ENCODE results near the gene PACS2.
A peak's percentile ranks its signal among the peaks of the same experiment; 100 is the strongest.

The PACS2 gene

GRCh38 chr14:105375635-105376057 lies 61.1 kb downstream of the PACS2 start:
- DNase-seq: peak in 1 of 2 donors; percentile 59

GRCh38 chr14:105376521-105377440 lies 62.2 kb downstream of the PACS2 start:
- no peak for DNase-seq

GRCh38 chr14:105377555-105378182 lies 63.1 kb downstream of the PACS2 start:
- DNase-seq: no peak

- DNase-seq: no peak
Observed at GRCh38 chr14:105378199-105378598, 63.7 kb downstream of the PACS2 start.

GRCh38 chr14:105378873-105379685 lies 64.5 kb downstream of the PACS2 start:
- no peak for DNase-seq

- DNase-seq: no peak
Observed at GRCh38 chr14:105379946-105380345, 65.4 kb downstream of the PACS2 start.

- no peak for DNase-seq
Observed at GRCh38 chr14:105380756-105381155, 66.2 kb downstream of the PACS2 start.

- DNase-seq: no peak
Observed at GRCh38 chr14:105381446-105382342, 67.1 kb downstream of the PACS2 start.

GRCh38 chr14:105382343-105383082 lies 68.0 kb downstream of the PACS2 start:
- no peak for DNase-seq

- DNase-seq: no peak
Observed at GRCh38 chr14:105383083-105383730, 68.7 kb downstream of the PACS2 start.

GRCh38 chr14:105384041-105384557 lies 69.6 kb downstream of the PACS2 start:
- DNase-seq: no peak

- DNase-seq: no peak
Observed at GRCh38 chr14:105384605-105385321, 70.2 kb downstream of the PACS2 start.

GRCh38 chr14:105385322-105385637 lies 70.7 kb downstream of the PACS2 start:
- no peak for DNase-seq

GRCh38 chr14:105385698-105386365 lies 71.3 kb downstream of the PACS2 start:
- no peak for DNase-seq

GRCh38 chr14:105386581-105387529 lies 72.3 kb downstream of the PACS2 start:
- DNase-seq: no peak

- no peak for DNase-seq
Observed at GRCh38 chr14:105387530-105387922, 73.0 kb downstream of the PACS2 start.

- DNase-seq: peak in 1 of 2 donors; percentile 21
Observed at GRCh38 chr14:105388110-105388951, 73.8 kb downstream of the PACS2 start.

All from CD4-positive, alpha-beta T cell treated with Interleukin-1 beta for 1 hour (primary cell).